GM23248 (cell line): ENCODE results near the gene GPR25.

Experiments
- EZH2 ChIP-seq: fragments of 200-600 bp; sonication (generic); IDR thresholded peaks from 2 replicates; pipeline ENCODE4 v1.6.1; 2018; ENCODE audit warnings: antibody characterized with exemption, mild to moderate bottlenecking; ENCODE audit not compliant: insufficient read depth, poor library complexity, severe bottlenecking
- EZH2phosphoT487 ChIP-seq: fragments of 200-600 bp; sonication (generic); IDR thresholded peaks from 2 replicates; pipeline ENCODE4 v1.6.1; 2018; ENCODE audit warnings: antibody characterized with exemption, moderate library complexity, mild to moderate bottlenecking, low read depth; ENCODE audit not compliant: insufficient read depth

DNA sequence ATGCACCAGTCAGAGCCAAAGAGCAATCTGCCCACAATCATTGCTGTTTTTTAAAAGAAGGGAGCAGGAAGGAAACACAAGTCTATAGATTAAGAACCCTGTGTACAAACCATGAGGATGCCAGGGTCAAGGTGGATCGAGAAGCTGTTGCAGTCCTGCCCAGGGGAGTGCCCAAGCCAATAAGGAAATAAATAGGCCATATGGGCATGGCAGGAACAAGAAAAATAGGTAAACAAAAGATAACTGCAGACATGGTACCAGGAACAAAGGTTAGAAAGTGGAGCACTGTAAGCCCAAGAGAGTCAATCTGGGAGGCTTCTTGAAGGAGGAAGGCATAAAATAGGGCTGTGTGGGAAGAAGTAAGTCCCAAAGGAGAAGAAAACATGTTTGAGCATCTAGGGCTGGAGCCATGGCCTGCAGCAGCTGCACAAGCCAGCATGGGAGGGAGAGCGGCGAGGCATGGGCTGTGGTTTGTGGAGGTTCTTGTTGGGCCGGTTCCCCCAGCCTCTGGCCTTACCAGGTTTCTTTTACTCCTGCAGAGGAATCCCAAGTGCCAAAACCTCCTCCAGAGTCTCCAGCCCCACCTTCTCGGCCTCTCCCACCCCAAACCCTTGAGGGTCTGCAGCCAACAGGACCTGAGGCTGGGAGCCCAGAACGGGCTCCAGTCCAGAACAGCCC lies 35.5 kb downstream of the GPR25 start:
- no peak for TF ChIP-seq EZH2phosphoT487
- no peak for TF ChIP-seq EZH2
